Activated CD8-positive, alpha-beta memory T cell treated with anti-CD3 and anti-CD28 coated beads for 24 hours (primary cell): Measurements from ENCODE around the gene AMHR2.
A peak's percentile ranks its signal among the peaks of the same experiment; 100 is the strongest.
"Not testable (repeated sequence)": the region's sequence is repeated elsewhere in the genome, so short reads cannot be mapped to it uniquely, and the experiment has no call there.

Experiments
- DNase-seq: peaks from one replicate; pipeline ENCODE4 v3.0.0-alpha.2; 2020

The AMHR2 gene

DNA sequence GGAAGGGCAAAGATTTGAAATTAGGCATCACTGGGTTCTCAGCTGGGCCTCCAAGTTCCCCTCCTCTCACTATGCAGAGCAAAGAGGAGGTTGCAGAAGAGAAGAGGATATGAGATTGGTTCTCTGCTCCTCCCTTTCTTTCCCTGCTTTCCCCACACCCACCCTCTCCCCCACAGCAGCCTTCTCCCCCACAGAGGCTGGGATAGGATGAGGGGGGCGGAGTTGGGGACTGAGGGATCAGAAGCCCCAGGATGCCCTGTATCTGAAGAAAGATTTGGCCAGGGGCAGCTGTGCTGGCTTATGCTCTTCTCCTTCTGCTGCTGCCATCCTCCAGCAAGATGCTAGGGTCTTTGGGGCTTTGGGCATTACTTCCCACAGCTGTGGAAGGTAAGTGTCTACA lies at the start of gene AMHR2:
TSS of gene AMHR2 (plus strand) at position 259 of the 400 bp plus-strand sequence. CDS start at position 339, 80 bp downstream.
- DNase-seq = no peak

DNA sequence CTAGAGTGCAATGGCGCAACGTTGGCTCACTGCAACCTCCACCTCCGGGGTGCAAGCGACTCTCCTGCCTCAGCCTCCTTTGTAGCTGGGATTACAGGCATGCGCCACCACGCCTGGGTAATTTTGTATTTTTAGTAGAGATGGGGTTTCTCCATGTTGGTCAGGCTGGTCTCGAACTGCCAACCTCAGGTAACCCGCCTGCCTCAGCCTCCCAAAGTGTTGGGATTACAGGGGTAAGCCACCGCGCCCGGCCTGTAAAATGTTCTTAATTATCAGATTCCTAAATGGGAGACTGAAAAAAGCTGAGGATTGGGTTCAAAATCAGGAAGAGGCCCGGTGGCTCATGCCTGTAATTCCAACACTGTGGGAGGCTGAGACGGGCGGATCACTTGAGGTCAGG lies 49.4 kb upstream of the AMHR2 start:
- DNase-seq = not testable (repeated sequence)

DNA sequence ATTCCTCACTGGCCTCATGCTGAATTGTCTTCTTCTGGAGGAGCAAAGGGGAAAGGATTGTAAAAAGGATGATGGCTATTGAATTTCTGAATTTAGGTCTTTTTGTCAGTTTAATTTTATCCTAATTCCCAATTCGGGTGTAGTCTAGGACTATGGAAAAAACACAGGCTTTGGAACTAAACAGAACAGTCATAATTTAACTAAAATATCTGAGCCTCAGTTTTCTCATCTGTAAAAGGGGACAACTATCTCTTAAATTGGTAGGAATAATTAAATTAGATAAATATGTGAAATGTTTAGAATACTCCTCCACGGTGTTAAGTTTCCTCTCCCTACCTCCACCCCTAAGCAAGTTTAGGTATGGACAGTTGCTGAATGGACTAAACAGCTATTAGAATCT lies 46.9 kb upstream of the AMHR2 start:
- DNase-seq = no peak

DNA sequence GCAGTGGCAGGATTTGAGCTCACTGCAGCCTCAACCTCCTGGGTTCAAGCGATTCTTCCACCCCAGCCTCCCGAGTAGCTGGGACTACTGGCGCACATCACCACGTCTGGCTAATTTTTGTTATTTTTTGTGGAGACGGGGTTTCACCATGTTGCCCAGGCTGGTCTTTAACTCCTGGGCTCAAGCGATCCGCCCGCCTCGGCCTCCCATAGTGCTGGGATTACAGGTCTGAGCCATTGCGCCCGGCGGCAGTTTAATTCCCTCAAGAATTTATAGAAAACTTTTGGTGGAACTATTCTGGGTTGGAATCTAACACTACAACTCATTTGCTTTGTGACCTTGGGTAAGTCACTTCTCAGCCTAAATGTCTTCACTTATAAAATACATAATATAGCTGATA lies 45.4 kb upstream of the AMHR2 start:
- DNase-seq = no peak

DNA sequence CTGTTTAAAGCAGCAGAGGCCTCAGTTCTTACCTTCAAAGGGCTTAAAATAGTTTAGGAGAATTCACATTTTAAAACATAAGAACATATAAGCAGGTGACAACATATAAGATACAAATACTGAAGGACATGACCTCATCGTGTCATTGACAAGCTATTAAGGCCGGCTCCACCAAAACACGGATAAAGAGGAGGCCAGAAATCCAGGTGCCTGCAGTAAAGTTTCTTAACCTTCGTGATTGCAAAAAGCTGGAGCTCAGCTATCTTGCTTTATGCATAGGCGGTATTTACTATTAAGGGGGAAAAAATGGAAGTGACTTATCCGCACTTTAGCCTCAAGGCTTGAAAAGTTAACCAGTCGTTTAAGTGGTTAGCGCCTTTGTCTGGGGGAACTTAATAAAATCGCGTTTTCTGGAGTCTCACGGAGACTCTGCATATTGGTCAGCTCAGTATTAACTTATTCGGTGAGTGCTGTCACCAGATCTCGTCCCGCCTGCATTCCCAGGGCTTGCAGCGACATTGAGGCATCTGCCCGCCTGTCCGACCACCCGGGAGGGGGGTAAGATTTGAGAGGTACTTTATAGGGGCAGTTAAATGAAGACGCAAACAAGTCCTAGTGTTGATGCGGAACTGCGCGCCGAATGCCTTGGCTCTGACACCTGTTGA lies 44.8 kb upstream of the AMHR2 start:
- no peak for DNase-seq

DNA sequence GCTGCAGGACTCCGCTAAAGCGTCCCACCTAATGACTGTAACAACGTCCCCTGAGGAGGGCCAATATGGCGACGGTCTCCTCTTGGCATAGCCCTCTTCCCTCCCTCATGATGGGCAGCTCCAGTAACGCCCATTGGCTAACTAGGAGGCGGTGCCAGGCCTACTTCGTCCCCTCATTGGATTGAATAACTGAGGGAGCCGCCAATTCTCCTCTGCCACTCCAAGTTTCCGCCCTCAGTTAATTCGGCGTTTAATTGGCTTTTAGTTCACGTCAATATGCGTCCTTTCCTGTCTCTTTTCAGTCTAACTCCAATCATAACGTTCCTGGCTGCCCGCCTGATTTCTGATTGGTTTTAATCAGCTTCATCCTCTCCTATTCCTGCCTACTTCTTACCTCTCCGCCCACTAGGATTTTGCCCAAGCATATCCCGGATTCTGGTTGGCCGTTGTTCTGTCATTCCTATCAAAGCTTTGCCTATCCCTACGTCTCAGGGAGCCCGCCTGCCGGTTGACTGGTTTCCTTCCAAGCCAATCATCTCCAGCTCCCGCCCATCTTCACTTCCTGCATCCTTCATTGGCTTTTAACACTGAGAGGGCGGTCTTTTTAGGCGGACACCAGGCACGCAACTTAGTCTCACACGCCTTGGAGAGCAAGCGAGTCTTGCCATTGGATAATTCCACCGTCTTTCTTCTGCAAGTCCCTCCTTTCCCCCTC lies 44.1 kb upstream of the AMHR2 start:
- DNase-seq = peak; percentile 91

DNA sequence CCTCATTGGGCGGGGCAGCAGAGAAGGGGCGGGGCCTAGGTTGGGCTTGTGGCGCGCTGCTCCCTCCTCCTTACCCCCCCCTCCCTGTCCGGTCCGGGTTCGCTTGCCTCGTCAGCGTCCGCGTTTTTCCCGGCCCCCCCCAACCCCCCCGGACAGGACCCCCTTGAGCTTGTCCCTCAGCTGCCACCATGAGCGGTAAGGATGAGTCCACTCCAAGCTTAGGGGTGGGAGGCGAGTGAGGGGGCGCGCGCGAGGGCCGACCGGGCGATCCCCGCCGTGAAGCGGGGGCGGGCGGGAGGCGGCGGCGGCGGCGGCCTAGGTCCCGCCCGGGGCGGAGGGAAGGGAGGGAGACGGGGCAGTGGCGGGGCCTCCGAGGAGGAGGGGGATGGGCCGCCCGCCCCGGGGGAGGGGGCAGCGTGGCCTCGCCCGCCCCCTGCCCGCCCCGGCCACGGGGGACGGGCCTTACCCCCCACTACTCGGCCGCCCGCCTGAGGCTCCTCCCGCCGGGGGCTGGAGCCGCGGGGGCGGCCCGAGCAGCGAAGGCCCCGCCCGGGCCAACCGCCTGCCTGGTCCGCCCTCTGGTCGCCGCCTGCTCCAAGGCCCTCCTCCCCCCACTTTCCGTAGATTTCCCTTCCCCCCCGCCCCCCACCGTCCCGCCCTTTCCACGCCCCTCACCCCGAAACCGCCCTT lies 43.4 kb upstream of the AMHR2 start, which contains the start of gene SP1:
TSS of gene SP1 (plus strand) at position 73 of the 690 bp plus-strand sequence. CDS start at position 189, 116 bp downstream.
- DNase-seq = peak; percentile 100

DNA sequence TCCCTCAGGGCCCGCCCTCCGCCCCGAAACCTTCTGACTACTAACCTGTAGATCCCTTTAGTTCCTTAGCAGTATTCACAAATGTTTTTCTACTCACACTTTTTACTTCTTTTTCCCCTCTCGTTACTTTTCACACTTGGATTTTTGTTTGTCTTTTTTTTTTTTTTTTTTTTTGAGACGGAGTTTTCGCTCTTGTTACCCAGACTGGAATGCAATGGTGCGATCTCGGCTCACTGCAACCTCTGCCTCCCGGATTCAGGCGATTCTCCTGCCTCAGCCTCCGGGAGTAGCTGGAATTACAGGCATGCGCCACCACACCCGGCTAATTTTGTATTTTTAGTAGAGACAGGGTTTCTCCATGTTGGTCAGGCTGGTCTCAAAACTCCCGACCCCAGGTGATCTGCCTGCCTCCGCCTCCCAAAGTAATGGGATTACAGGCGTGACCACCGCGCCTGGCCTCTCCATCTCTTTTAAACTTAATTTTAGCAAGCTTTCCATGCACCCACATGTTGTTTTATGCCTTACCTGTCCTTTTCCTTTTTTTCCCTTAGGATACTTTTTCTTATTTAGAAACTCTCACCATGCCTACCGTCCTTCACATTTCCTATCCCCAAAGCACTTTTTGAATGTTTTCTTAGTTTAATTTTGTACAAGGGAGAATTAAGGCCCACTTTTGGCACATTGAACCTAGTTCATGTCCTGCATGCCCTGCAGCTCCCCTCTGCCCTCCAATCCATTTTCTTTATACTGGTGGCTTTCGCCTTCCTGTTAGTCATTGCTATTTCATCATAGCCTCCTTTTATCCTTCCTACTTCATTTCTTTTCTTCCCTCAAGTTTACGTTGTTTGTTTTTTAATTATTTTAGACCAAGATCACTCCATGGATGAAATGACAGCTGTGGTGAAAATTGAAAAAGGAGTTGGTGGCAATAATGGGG lies 42.6 kb upstream of the AMHR2 start:
- no peak for DNase-seq

DNA sequence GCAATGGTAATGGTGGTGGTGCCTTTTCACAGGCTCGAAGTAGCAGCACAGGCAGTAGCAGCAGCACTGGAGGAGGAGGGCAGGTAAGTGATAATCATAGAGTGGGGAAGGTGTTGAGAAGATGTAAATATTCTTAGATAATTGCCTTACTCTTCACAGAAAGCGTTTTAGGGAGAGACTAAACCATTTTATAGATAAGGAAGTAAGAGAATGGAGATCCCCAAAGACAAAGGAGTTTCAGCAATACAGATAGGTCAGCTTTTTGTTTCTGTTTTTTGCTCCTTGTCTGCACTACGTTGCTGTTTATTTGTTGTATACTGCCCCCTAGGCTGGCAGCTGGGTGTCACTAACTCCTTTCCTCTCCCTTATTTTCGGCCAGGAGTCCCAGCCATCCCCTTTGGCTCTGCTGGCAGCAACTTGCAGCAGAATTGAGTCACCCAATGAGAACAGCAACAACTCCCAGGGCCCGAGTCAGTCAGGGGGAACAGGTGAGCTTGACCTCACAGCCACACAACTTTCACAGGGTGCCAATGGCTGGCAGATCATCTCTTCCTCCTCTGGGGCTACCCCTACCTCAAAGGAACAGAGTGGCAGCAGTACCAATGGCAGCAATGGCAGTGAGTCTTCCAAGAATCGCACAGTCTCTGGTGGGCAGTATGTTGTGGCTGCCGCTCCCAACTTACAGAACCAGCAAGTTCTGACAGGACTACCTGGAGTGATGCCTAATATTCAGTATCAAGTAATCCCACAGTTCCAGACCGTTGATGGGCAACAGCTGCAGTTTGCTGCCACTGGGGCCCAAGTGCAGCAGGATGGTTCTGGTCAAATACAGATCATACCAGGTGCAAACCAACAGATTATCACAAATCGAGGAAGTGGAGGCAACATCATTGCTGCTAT lies 41.7 kb upstream of the AMHR2 start:
- no peak for DNase-seq

DNA sequence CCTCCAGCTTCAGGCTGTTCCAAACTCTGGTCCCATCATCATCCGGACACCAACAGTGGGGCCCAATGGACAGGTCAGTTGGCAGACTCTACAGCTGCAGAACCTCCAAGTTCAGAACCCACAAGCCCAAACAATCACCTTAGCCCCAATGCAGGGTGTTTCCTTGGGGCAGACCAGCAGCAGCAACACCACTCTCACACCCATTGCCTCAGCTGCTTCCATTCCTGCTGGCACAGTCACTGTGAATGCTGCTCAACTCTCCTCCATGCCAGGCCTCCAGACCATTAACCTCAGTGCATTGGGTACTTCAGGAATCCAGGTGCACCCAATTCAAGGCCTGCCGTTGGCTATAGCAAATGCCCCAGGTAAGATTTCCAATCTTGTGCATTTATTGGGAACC lies 40.4 kb upstream of the AMHR2 start:
- DNase-seq = no peak

DNA sequence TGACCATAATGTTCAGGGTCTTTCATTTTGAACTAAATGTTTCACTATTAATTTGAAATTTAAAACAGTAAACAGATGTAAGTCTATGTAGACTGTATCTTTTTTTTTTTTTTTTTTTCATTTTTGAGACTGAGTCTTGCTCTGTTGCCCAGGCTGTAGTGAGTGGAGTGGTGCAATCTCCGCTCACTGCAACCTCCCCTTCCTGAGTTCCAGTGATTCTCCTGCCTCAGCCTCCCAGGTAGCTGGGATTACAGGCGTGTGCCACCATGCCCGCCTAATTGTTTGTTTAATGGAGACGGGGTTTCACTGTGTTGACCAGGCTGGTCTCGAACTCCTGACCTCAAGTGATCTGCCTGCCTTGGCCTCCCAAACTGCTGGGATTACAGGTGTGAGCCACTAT lies 37.3 kb upstream of the AMHR2 start:
- not testable (repeated sequence) for DNase-seq

DNA sequence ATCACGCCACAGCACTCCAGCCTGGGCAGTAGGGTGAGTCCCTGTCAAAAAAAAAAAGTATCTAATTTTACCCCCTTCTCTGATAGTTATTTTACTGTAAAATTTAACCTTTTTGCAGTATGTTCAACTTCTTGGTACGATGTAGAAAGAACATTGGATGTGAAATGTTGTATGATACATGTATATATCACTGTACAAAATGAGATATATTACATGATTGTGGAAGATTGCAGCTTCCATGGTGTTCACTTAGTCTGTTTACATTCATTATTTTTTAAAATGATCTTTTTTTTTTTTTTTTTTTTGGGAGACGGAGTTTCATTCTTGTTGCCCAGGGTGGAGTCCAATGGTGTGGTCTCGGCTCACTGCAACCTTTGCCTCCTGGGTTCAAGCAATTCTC lies 34.7 kb upstream of the AMHR2 start:
- no peak for DNase-seq

DNA sequence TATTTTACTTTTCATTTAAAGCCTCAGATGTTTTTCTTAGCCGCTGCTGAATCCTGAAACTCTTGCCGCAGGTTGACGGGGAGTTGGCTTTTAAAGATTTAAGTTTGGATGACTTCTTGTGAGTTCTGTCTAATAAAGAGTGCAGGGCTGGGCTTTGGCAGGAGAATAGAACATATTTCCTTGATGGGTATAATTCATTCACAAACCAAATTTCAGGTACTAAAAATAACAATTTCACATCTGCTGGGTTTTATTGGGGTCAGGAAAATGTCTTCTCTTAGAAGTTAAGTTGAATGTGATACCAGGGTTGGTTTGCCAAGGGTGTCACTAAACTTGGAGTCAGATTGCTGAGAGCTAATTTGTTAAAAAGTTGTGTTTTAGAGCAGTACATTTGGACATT lies 34.0 kb upstream of the AMHR2 start:
- no peak for DNase-seq

DNA sequence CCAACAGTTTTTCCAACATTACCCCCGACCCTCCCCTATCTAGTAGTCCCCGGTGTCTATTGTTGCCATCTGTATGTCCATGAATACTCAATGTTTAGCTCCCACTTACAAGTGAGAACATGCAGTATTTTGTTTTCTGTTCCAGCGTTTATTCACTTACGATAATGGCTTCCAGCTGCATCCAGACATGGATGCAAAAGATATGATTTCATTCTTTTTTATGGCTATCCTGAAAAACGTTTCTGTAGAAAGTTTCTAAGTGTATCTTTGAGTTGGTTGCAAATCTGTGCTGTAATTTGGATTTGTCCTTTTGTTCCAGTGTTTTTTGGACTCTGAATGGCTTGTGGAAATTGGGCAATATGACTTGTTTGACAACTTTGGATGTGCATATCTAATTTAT lies 31.9 kb upstream of the AMHR2 start:
- no peak for DNase-seq

DNA sequence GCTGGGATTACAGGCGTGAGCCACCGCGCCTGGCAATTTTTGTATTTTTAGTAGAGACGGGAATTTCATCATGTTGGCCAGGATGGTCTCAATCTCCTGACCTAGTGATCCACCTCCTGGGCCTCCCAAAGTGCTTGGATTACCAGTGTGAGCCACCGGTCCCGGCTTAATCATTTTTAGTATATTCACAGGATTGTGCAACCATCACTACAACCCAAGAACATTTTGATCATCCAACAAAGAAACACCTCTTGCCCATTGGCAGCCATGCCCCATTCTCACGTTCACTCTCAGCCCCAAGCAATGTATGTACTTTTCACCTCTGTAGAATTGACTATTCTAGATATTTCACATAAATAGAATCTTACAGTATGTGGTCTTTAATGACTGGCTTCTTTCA lies 23.8 kb upstream of the AMHR2 start:
- DNase-seq = no peak

DNA sequence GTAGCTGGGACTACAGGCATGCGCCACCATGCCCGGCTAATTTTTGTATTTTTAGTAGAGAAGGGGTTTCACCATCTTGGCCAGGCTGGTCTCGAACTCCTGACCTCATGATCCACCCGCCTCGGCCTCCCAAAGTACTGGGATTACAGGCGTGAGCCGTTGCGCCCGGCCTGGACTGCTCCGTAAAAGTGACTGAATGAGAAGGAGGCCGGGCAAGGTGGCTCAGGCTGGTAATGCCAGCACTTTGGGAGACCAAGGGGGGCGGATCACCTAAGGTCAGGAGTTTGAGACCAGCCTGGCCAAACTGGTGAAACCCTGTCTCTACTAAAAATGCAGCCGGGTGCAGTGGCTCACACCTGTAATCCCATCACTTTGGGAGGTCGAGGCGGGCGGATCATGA lies 21.3 kb upstream of the AMHR2 start:
- not testable (repeated sequence) for DNase-seq

DNA sequence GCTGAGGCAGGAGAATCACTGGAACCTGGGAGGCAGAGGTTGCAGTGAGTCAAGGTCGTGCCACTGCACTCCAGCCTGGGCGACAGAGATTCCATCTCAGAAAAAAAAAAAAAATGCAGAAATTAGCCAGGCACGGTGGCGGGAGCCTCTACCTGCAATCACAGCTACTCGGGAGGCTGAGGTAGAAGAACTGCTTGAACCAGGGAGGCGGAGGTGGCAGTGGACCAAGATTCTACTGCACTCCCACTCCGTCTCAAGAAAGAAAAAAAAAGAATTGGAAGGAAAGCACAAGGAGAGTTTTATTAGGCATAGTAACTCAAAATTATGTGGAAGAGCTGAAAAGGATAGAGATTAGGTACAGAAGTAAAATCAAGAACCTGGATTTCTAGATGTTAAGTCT lies 20.8 kb upstream of the AMHR2 start:
- no peak for DNase-seq

DNA sequence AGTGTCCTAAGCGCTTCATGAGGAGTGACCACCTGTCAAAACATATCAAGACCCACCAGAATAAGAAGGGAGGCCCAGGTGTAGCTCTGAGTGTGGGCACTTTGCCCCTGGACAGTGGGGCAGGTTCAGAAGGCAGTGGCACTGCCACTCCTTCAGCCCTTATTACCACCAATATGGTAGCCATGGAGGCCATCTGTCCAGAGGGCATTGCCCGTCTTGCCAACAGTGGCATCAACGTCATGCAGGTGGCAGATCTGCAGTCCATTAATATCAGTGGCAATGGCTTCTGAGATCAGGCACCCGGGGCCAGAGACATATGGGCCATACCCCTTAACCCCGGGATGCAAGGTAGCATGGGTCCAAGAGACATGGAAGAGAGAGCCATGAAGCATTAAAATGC lies 12.7 kb upstream of the AMHR2 start:
- DNase-seq = no peak

DNA sequence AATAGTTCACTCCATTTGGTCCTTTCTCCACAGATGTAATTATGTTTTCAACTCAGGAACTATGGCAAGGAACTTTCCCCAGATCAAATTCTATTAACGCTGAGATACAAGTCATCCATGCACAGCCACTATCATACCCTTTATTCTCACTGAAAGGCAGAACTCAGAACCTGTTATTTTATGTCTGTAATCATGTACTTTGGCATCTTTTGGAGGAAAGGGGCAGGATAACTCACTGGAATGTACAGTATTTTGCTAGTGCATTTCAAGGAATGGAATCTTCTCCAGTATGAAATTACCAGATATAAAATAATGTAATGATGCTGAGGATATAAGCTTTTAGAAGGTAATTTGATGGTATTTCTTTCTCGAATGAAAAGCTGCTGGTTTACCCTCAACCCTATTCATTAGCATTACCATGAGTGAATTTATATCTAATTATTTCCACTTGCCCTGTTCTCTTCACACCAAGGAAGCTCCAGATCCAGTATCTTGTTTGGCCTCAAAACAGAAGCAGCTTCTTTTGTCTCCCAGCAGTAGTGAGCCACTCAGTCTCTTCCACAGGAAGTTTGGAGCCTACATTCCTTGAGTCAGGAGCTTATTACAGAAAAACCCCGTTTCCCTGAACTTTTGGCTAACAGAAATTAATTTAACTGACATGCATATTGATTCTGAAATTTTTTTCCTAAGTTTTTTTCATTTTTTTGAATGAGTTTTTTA lies 10.0 kb upstream of the AMHR2 start:
- DNase-seq = no peak

DNA sequence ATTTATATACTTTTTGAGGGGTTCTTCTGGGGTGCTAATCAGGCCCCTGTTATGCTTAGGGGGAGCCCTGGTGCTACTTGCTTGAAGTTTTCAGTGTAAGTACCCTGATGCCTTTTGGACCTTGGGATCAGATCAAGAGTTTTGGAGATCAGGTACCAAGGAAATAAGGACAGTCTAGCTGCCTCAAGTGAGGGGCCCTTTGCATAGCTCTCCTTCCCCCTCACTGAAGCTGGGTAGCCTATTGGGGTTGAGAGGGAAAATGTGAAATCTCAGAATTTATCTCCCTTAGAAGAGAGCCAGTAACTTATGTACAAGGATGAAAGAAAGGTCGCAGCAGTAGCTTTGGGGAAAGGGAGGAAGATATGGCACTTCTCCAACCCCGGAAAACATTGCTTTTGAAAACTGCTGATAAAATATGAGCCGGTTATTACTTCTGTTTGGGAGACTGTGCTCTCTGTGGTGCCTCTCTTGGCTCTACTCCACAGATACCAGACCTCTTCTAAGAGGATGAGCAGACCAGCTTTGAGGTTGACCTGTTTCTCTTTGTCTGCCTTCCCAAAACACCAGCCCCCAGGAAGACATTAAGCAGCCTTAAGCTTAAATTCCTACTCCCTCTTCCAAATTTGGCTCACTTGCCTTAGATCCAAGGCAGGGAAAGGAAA lies 8.8 kb upstream of the AMHR2 start:
- DNase-seq = no peak
